Panc1 (cell line): Measurements from ENCODE around the gene NHSL1.

ENCODE experiments used
- CTCF ChIP-seq: fragments of 450-650 bp; IDR thresholded peaks from 2 replicates; pipeline ENCODE4 v1.5.1; 2017; ENCODE audit warnings: mild to moderate bottlenecking
- POLR2AphosphoS5 ChIP-seq: IDR thresholded peaks from 2 replicates; pipeline ENCODE4 v1.6.1; 2012; ENCODE audit warnings: mild to moderate bottlenecking, low read depth, low read length, moderate library complexity
- REST ChIP-seq, 2 experiments: IDR thresholded peaks; 2 replicates each; pipeline ENCODE4 v1.6.1; 2011 to 2012; ENCODE audit warnings: low read depth in 2 of 2, control low read depth in 1 of 2, low read length in 1 of 2, mild to moderate bottlenecking in 1 of 2, moderate library complexity in 1 of 2; ENCODE audit not compliant: insufficient read depth in 1 of 2

GRCh38 chr6:138405816-138406413 is 93.4 kb downstream of the NHSL1 start:
- TF ChIP-seq CTCF (no peak), POLR2AphosphoS5 (no peak), REST (IDR thresholded peaks at IDR 0.05; ENCODE audit: insufficient read depth in 1 of 2, low read depth in 2 of 2, low read length in 1 of 2) (no peak)
